GM12878 (cell line): ENCODE data around the gene AKAP13. TPM values are rescaled to one million over a fixed set of nuclear protein-coding genes. Genes with fewer than 3 reads are reported as not detected.

Experiments used
- ATAC-seq: fragments of 200-7000 bp; cut with Tn5 transposase; 3 replicates; pipeline ENCODE4 v1.9.1; 2020; ENCODE audit warnings: mild to moderate bottlenecking, moderate library complexity
- BruUV-seq: library from RNA; stranded (reverse); fragments of 400-500 nt; replicated peaks from 2 replicates; lab custom pipeline; 2021; lab: Mats Ljungman, UMichigan
- CTCF ChIA-PET: fragments of 300-600 bp; sonication (Branson Sonifier 250); formaldehyde crosslinking; extraction: SDS; loops from one replicate; lab custom pipeline; 2021; ENCODE audit warnings: inconsistent platforms; lab: Yijun Ruan, JAX
- POLR2A ChIA-PET: fragments of 350-600 bp; formaldehyde crosslinking; extraction: SDS; loops from one replicate; lab custom pipeline; 2021; ENCODE audit warnings: inconsistent platforms; lab: Charles Lee
- RAD21 ChIA-PET: fragments of 300-600 bp; sonication (Branson Sonifier 250); formaldehyde crosslinking; loops from one replicate; lab custom pipeline; 2023; ENCODE audit warnings: antibody characterized with exemption; ENCODE audit not compliant: unreplicated experiment; lab: Charles Lee
- SMC1A ChIA-PET: fragments of 300-600 bp; sonication (Branson Sonifier 250); formaldehyde crosslinking; loops from one replicate; lab custom pipeline; 2023; ENCODE audit not compliant: unreplicated experiment, uncharacterized antibody; lab: Charles Lee
- DNase-seq: peaks from one replicate; pipeline ENCODE4 v3.0.0-alpha.2; 2011; ENCODE audit warnings: low read depth, low spot score
- FAIRE-seq: peaks from 3 replicates; lab custom pipeline; 2011; peaks lifted over from hg19 to GRCh38; lab: Jason Lieb, UNC
- H2AFZ ChIP-seq: 2 replicates; pipeline ENCODE4 v1.6.0; 2011; ENCODE audit warnings: low read depth, low read length, control low read depth; ENCODE audit not compliant: control insufficient read depth
- H3K27ac ChIP-seq: 2 replicates; pipeline ENCODE4 v1.5.1; 2011; ENCODE audit warnings: control low read depth; ENCODE audit not compliant: control insufficient read depth, insufficient read depth
- H3K27me3 ChIP-seq, 2 experiments: replicated peaks in 1 of 2; 2 replicates each; pipeline versions ENCODE4 v1.6.0 to v1.6.1; 2011; ENCODE audit warnings: low read length in 1 of 2; ENCODE audit not compliant: control insufficient read depth in 2 of 2, insufficient read depth in 2 of 2
- H3K36me3 ChIP-seq, 2 experiments: 2 replicates each; pipeline ENCODE4 v1.5.1; 2011; ENCODE audit warnings: low read length in 1 of 2; ENCODE audit not compliant: control insufficient read depth in 2 of 2, insufficient read depth in 2 of 2
- H3K4me1 ChIP-seq: 2 replicates; pipeline ENCODE4 v1.6.1; 2011; ENCODE audit warnings: mild to moderate bottlenecking, low read length, moderate library complexity, mixed read lengths; ENCODE audit not compliant: control insufficient read depth, insufficient read depth
- H3K4me2 ChIP-seq: 2 replicates; pipeline ENCODE4 v1.6.0; 2011; ENCODE audit warnings: control low read depth; ENCODE audit not compliant: control insufficient read depth, insufficient read depth
- H3K4me3 ChIP-seq: fragments of 200-600 bp; sonication (generic); 2 replicates; pipeline ENCODE4 v1.5.1; 2016
- H3K79me2 ChIP-seq: 2 replicates; pipeline ENCODE4 v1.6.0; 2011; ENCODE audit warnings: low read length; ENCODE audit not compliant: control insufficient read depth, insufficient read depth
- H3K9ac ChIP-seq: 2 replicates; pipeline ENCODE4 v1.8.0; 2011; ENCODE audit warnings: low read length, control low read depth, mixed read lengths; ENCODE audit not compliant: control insufficient read depth, insufficient read depth
- H3K9me3 ChIP-seq: replicated peaks from 3 replicates; pipeline ENCODE4 v1.5.1; 2011; ENCODE audit warnings: mild to moderate bottlenecking, low read length; ENCODE audit not compliant: control insufficient read depth, insufficient read depth
- H4K20me1 ChIP-seq: 2 replicates; pipeline ENCODE4 v1.6.0; 2011; ENCODE audit not compliant: control insufficient read depth, insufficient read depth
- CBX3 ChIP-seq: fragments of 200-600 bp; sonication (generic); IDR thresholded peaks from 2 replicates; pipeline ENCODE4 v1.6.1; 2016; ENCODE audit warnings: low read depth, borderline replicate concordance
- HCFC1 ChIP-seq: fragments of 150-350 bp; IDR thresholded peaks from 2 replicates; pipeline ENCODE4 v1.6.1; 2014; ENCODE audit warnings: low read length
- NFIC ChIP-seq: IDR thresholded peaks from 2 replicates; pipeline ENCODE4 v1.6.1; 2012; ENCODE audit warnings: low read depth, mild to moderate bottlenecking, inconsistent platforms, low read length, moderate library complexity
- RAD51 ChIP-seq: fragments of 450-650 bp; IDR thresholded peaks from 2 replicates; pipeline ENCODE4 v1.6.1; 2016; ENCODE audit warnings: moderate library complexity, mild to moderate bottlenecking, inconsistent platforms
- ZZZ3 ChIP-seq: IDR thresholded peaks from 2 replicates; pipeline ENCODE4 v1.6.1; 2011; ENCODE audit warnings: low read depth; ENCODE audit not compliant: control insufficient read depth, insufficient read length
- WGBS: methylation state at CpG from one replicate; pipeline ENCODE4 v1.1.6; 2016; ENCODE audit warnings: low lambda C conversion rate; ENCODE audit not compliant: insufficient replicate concordance, insufficient coverage; ENCODE audit errors: missing lambda C conversion rate; 5-methylcytosine and 5-hydroxymethylcytosine counted together
- in situ Hi-C: fragments of 300-500 bp; cut with MboI; formaldehyde crosslinking; loops from 9 replicates; pipeline ENCODE4 v1.14.3; 2018; ENCODE audit warnings: mixed read lengths
- intact Hi-C: fragments of 100-400 bp; cut with micrococcal nuclease; formaldehyde crosslinking; loops from one replicate; pipeline ENCODE4 v1.14.2; 2022; ENCODE audit not compliant: unreplicated experiment
- polyA plus RNA-seq, 11 experiments: library from polyadenylated mRNA; depleted of rRNA in 4 of 11; unstranded in 6 of 11; stranded (reverse) in 5 of 11; fragments of >200 nt; fragmentation: Nextera tagmentation in 4 of 11; fragmentation: Illumina TruSeq in 1 of 11; extraction: Ambion mirVana in 4 of 11; extraction: Trizol in 1 of 11; gene quantifications; 1 replicate in 1 of 11; 2 replicates in 10 of 11; pipeline versions ENCODE4 v1.2.1 to v1.2.3, GENCODE V29; 2011 to 2016; ENCODE audit warnings: inconsistent platforms in 2 of 11, missing spikeins in 2 of 11, low read depth in 1 of 11
- total RNA-seq, 4 experiments: library from RNA; depleted of rRNA in 3 of 4; stranded (reverse); fragments of >200 nt in 3 of 4; fragmentation: Illumina TruSeq in 1 of 4; extraction: Trizol in 1 of 4; gene quantifications; 2 replicates each; pipeline versions ENCODE4 v1.2.1 to v1.2.3, GENCODE V29; 2013 to 2021
- TF ChIP-seq, protein P1 (sequence below): fragments of 450-650 bp; IDR thresholded peaks from 2 replicates; pipeline ENCODE4 v1.6.1; 2017; ENCODE audit warnings: mild to moderate bottlenecking, moderate library complexity

The AKAP13 gene
- total and polyA plus RNA-seq, 10 of the 15 experiments (the other 5 are each of a cell fraction or from before 2014, with no cell fraction given) = 14.4 to 74.9 (median 55.1) TPM

DNA sequence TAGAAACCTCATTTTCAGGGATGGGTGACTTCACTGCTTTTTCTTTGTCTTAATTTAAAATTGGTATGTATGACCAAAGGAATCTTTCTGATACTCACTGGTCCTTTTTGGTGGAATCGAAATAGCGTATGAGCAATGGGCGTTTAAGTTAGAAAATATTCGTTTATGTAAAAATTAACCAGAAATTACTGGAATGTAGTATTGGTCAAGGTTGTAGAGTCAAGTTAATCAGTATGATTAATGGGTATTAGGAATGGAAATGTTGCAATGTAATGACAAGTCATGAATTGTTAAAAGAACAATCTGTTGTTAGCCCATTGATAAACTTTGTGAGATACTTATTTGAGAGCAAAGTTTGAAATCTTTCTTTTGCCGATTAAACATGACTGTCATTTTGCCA, 36.9 kb downstream of the AKAP13 start:
- CTCF ChIA-PET = interaction anchor here (1.0 to 7.9 kb wide), 6 partner anchors 14 to 119 kb away, joined by 3 to 174 read pairs (median 4); no protein-coding TSS in a partner anchor
- H3K4me2 ChIP-seq = no peak overlapping the region
- H3K9me3 ChIP-seq = no peaks in the 10 kb centered on the region; the same call in 1 of the 3 replicates
- no peak overlapping the region for H3K4me3 ChIP-seq
- RAD21 ChIA-PET = interaction anchor here (2.1 to 9.7 kb wide), 6 partner anchors 26 to 117 kb away, joined by 5 to 202 read pairs (median 92); partner anchors contain the start of gene AKAP13
- H2AFZ ChIP-seq = no peak overlapping the region
- DNase-seq (no peak), FAIRE-seq (no peak), ATAC-seq (no peak)
- TF ChIP-seq CBX3 = no peak
- TF ChIP-seq HCFC1 = no peak
- TF ChIP-seq, protein P1, sequence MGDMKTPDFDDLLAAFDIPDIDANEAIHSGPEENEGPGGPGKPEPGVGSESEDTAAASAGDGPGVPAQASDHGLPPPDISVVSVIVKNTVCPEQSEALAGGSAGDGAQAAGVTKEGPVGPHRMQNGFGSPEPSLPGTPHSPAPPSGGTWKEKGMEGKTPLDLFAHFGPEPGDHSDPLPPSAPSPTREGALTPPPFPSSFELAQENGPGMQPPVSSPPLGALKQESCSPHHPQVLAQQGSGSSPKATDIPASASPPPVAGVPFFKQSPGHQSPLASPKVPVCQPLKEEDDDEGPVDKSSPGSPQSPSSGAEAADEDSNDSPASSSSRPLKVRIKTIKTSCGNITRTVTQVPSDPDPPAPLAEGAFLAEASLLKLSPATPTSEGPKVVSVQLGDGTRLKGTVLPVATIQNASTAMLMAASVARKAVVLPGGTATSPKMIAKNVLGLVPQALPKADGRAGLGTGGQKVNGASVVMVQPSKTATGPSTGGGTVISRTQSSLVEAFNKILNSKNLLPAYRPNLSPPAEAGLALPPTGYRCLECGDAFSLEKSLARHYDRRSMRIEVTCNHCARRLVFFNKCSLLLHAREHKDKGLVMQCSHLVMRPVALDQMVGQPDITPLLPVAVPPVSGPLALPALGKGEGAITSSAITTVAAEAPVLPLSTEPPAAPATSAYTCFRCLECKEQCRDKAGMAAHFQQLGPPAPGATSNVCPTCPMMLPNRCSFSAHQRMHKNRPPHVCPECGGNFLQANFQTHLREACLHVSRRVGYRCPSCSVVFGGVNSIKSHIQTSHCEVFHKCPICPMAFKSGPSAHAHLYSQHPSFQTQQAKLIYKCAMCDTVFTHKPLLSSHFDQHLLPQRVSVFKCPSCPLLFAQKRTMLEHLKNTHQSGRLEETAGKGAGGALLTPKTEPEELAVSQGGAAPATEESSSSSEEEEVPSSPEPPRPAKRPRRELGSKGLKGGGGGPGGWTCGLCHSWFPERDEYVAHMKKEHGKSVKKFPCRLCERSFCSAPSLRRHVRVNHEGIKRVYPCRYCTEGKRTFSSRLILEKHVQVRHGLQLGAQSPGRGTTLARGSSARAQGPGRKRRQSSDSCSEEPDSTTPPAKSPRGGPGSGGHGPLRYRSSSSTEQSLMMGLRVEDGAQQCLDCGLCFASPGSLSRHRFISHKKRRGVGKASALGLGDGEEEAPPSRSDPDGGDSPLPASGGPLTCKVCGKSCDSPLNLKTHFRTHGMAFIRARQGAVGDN = no peak
- TF ChIP-seq ZZZ3 = no peak
- TF ChIP-seq NFIC = no peak
- no peak for TF ChIP-seq RAD51
- 96% methylated on average over 5 of the region's 5 CpGs for WGBS
- BruUV-seq = no TSS peak
- SMC1A ChIA-PET = interaction anchor here (1.0 to 10.8 kb wide), 15 partner anchors 9 to 119 kb away, joined by 3 to 192 read pairs (median 4); partner anchors contain the start of gene AKAP13
- no peak overlapping the region for H3K9ac ChIP-seq
- H3K4me1 ChIP-seq = peaks cover 50% of the 10 kb centered on the region
- in situ Hi-C loops = no loop called here
- H3K36me3 ChIP-seq = no peaks in the 10 kb centered on the region
- H3K79me2 ChIP-seq = peaks cover 85% of the 10 kb centered on the region
- POLR2A ChIA-PET = interaction anchor here (0.7 to 1.2 kb wide), 2 partner anchors 87 to 99 kb away, joined by 3 to 4 read pairs; no protein-coding TSS in a partner anchor
- no peaks in the 10 kb centered on the region for H4K20me1 ChIP-seq
- H3K27ac ChIP-seq = no peak overlapping the region
- no peaks in the 10 kb centered on the region for H3K27me3 ChIP-seq
- intact Hi-C loops = no loop called here
